GM18505 (cell line): ENCODE data around the gene WSCD2.

Experiments
- ATAC-seq: cut with Tn5 transposase; IDR thresholded peaks from one replicate; pipeline ENCODE4 v1.9.1; 2021; ENCODE audit not compliant: unreplicated experiment
- POLR2A ChIP-seq: IDR thresholded peaks from 4 replicates; pipeline ENCODE4 v1.6.1; 2011; ENCODE audit warnings: borderline replicate concordance; ENCODE audit not compliant: insufficient read depth, insufficient read length; ENCODE audit errors: extremely low read depth

Gene WSCD2

GRCh38 chr12:108226866-108227265 lies 97.8 kb downstream of the WSCD2 start:
- ATAC-seq: no peak
- no peak for TF ChIP-seq POLR2A

- ATAC-seq: no peak
- TF ChIP-seq POLR2A: no peak
Measured at GRCh38 chr12:108228746-108229145, 99.7 kb downstream of the WSCD2 start.

- TF ChIP-seq POLR2A: no peak
- no peak for ATAC-seq
Measured at GRCh38 chr12:108231109-108231905, 102.2 kb downstream of the WSCD2 start.

- TF ChIP-seq POLR2A: no peak
- no peak for ATAC-seq
Measured at GRCh38 chr12:108231909-108232434, 102.9 kb downstream of the WSCD2 start.

GRCh38 chr12:108232565-108232964 lies 103.5 kb downstream of the WSCD2 start:
- no peak for ATAC-seq
- no peak for TF ChIP-seq POLR2A

GRCh38 chr12:108234158-108234557 lies 105.1 kb downstream of the WSCD2 start:
- no peak for TF ChIP-seq POLR2A
- ATAC-seq: no peak

- TF ChIP-seq POLR2A: no peak
- ATAC-seq: no peak
Measured at GRCh38 chr12:108235197-108235984, 106.3 kb downstream of the WSCD2 start.

GRCh38 chr12:108235985-108236263 lies 106.8 kb downstream of the WSCD2 start:
- no peak for ATAC-seq
- no peak for TF ChIP-seq POLR2A

GRCh38 chr12:108236366-108236765 lies 107.3 kb downstream of the WSCD2 start:
- no peak for ATAC-seq
- no peak for TF ChIP-seq POLR2A

- ATAC-seq: no peak
- no peak for TF ChIP-seq POLR2A
Measured at GRCh38 chr12:108237272-108237671, 108.2 kb downstream of the WSCD2 start.

- TF ChIP-seq POLR2A: no peak
- ATAC-seq: no peak
Measured at GRCh38 chr12:108238474-108238873, 109.4 kb downstream of the WSCD2 start.

- TF ChIP-seq POLR2A: no peak
- no peak for ATAC-seq
Measured at GRCh38 chr12:108239378-108239777, 110.3 kb downstream of the WSCD2 start.

- no peak for ATAC-seq
- no peak for TF ChIP-seq POLR2A
Measured at GRCh38 chr12:108240027-108240785, 111.1 kb downstream of the WSCD2 start.
